Lower leg skin (tissue), 4 donors: ENCODE results near the gene FBXW9. TPM values are rescaled to one million over a fixed set of nuclear protein-coding genes. Genes with fewer than 3 reads are reported as not detected.

ENCODE experiments used
- DNase-seq, 2 donors: peaks; one replicate each; pipeline ENCODE4 v3.0.0-alpha.2; 2019; ENCODE audit warnings: low spot score in 2 of 2
- H3K4me3 ChIP-seq: fragments of 200-600 bp; sonication (generic); 2 replicates; pipeline ENCODE4 v1.5.1; 2017; ENCODE audit warnings: mild to moderate bottlenecking, low read depth; ENCODE audit not compliant: poor library complexity, severe bottlenecking
- POLR2A ChIP-seq, 2 donors: fragments of 450-650 bp; IDR thresholded peaks; one replicate each; pipeline ENCODE4 v1.6.1; 2016 to 2017; ENCODE audit warnings: antibody characterized with exemption in 2 of 2, mild to moderate bottlenecking in 1 of 2, moderate library complexity in 1 of 2
- WGBS, 2 donors: methylation state at CpG; one replicate each; pipeline ENCODE4 v1.1.5; 2018; 5-methylcytosine and 5-hydroxymethylcytosine counted together
- intact Hi-C: fragments of 100-400 bp; cut with DNase I; formaldehyde crosslinking; loops from one replicate; pipeline ENCODE4 v1.15.0; 2023; ENCODE audit warnings: low total_unique reads
- total RNA-seq, 4 donors: library from RNA; depleted of rRNA; stranded (reverse); fragments of >200 nt; gene quantifications; one replicate each; pipeline ENCODE4 v1.1.0, GENCODE V29; 2016
- TF ChIP-seq, protein P1 (sequence below), 3 donors: fragments of 450-650 bp; IDR thresholded peaks; one replicate each; pipeline ENCODE4 v1.5.1; 2016; ENCODE audit warnings: antibody characterized with exemption in 3 of 3, mild to moderate bottlenecking in 3 of 3, moderate library complexity in 2 of 3

The FBXW9 gene
- total RNA-seq, 4 donors from 2014 or later, result 7.2 to 21.4 (median 13.1) TPM

GRCh38 chr19:12642506-12642905 lies 53.9 kb downstream of the FBXW9 start:
- TF ChIP-seq, protein P1, sequence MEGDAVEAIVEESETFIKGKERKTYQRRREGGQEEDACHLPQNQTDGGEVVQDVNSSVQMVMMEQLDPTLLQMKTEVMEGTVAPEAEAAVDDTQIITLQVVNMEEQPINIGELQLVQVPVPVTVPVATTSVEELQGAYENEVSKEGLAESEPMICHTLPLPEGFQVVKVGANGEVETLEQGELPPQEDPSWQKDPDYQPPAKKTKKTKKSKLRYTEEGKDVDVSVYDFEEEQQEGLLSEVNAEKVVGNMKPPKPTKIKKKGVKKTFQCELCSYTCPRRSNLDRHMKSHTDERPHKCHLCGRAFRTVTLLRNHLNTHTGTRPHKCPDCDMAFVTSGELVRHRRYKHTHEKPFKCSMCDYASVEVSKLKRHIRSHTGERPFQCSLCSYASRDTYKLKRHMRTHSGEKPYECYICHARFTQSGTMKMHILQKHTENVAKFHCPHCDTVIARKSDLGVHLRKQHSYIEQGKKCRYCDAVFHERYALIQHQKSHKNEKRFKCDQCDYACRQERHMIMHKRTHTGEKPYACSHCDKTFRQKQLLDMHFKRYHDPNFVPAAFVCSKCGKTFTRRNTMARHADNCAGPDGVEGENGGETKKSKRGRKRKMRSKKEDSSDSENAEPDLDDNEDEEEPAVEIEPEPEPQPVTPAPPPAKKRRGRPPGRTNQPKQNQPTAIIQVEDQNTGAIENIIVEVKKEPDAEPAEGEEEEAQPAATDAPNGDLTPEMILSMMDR (IDR thresholded peaks at IDR 0.05), result no peak
- no peak for TF ChIP-seq POLR2A (IDR thresholded peaks at IDR 0.05)
- no peak for DNase-seq
- intact Hi-C loops, result no loop called here
- 87 to 91% methylated on average over 26 of the region's 26 CpGs for WGBS, 2 donors
- no peak overlapping the region for H3K4me3 ChIP-seq

DNA sequence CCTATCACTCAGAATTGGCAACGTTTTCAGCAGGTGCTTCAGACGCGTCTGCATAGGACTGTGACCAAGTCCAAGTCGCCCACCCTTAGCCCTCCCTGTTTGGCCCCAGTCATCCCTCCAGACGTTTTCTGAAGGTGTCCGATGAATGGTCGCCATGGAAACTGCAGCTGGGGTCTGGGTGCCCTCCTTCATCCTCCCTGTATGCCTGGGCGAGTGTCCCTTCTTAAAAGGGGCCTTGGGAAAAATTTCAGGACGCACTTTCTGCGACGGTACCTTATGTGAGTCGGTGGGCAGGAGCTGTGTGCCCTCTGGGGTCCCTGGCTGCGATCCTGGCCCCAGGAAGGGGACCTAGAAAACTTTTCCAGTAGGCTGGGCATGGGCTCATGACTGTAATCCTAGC lies 55.0 kb downstream of the FBXW9 start:
- no peak for TF ChIP-seq POLR2A (IDR thresholded peaks at IDR 0.05)
- TF ChIP-seq, protein P1 (IDR thresholded peaks at IDR 0.05), result no peak
- intact Hi-C loops, result no loop called here
- no peak overlapping the region for H3K4me3 ChIP-seq
- no peak for DNase-seq
- WGBS, 2 donors, result 75 to 76% methylated on average over 13 of the region's 13 CpGs

DNA sequence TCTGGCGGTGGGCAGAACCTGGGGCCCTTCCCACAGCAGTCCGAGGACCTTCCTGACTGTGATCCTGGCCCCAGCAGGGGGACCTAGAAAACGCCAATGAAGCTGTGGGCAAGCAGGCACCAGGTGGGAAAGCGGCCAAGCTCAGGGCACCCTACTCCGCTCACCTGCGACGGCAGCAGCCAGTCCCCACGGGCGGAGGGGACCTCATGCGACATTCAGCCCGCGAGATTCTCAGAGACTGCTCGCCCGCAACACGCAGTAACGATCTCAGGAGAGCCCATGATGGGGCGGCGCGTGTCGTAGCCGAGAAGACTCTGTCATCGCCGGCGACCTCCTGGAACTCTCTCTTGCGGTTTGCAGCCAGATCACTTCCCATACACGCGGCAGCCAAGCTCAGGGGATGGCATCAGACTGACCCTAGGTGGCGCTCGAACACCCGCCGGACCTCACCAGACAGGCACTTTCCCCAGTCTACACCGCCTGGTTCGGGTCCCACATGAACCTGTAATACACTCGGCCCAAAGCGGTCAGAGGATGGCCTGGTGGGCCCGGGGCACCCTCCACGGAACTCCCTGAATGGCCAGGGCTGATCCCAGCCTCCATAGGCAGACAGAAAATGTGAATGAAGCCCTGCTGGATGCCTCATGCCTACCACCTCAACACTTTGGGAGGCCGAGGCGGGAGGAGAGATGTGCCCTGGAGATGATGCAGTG lies 56.4 kb downstream of the FBXW9 start:
- intact Hi-C loops, result no loop called here
- H3K4me3 ChIP-seq, result no peak overlapping the region
- WGBS, 2 donors, result 11 to 16% methylated on average over 22 to 25 of the region's 39 CpGs
- DNase-seq, result peak; percentile 69 to 95
- TF ChIP-seq, protein P1 (IDR thresholded peaks at IDR 0.05), result peak in 1 of 3 donors; percentile 15
- no peak for TF ChIP-seq POLR2A (IDR thresholded peaks at IDR 0.05)

Other genes starting within 250 kb of the FBXW9 start
- 1 to 10 TPM; 1.7 to 3.1 (median 2.8) TPM for gene ZNF709, start 211.8 kb downstream of the FBXW9 start, total RNA-seq
- 10 to 100 TPM in 1 of 4 donors, 1 to 10 TPM in 3; 6.9 to 10.1 (median 8.8) TPM for gene ZNF564, start 145.1 kb downstream of the FBXW9 start, total RNA-seq
- 1 to 10 TPM; 5.0 to 7.3 (median 6.7) TPM for gene ZNF490, start 85.8 kb downstream of the FBXW9 start, total RNA-seq
- 10 to 100 TPM; 18.6 to 31.1 (median 22.5) TPM for gene ZNF791, start 85.7 kb downstream of the FBXW9 start, total RNA-seq
- gene MAN2B1, start 29.9 kb downstream of the FBXW9 start, total RNA-seq, result 10 to 100 TPM; 52.8 to 83.0 (median 74.9) TPM
- gene WDR83, start 29.8 kb downstream of the FBXW9 start, total RNA-seq, result 10 to 100 TPM; 15.3 to 23.7 (median 19.3) TPM
- gene DHPS, start 14.8 kb downstream of the FBXW9 start, total RNA-seq, result 100 to 1,000 TPM; 101 to 218 (median 159) TPM
- gene GNG14, start 8.6 kb downstream of the FBXW9 start, total RNA-seq, result not detected
- 100 to 1,000 TPM in 1 of 4 donors, 10 to 100 TPM in 3; 58.3 to 160 (median 89.9) TPM for gene TNPO2, start 27.3 kb upstream of the FBXW9 start, total RNA-seq
- 100 to 1,000 TPM; 358 to 439 (median 390) TPM for gene TRIR, start 38.1 kb upstream of the FBXW9 start, total RNA-seq
- 10 to 100 TPM; 43.2 to 63.2 (median 53.4) TPM for gene GET3, start 40.9 kb upstream of the FBXW9 start, total RNA-seq
- gene BEST2, start 55.2 kb upstream of the FBXW9 start, total RNA-seq, result 100 to 1,000 TPM in 2 of 4 donors, 10 to 100 TPM in 2; 58.3 to 116 (median 85.5) TPM
- gene HOOK2, start 78.9 kb upstream of the FBXW9 start, total RNA-seq, result 100 to 1,000 TPM in 1 of 4 donors, 10 to 100 TPM in 3; 49.9 to 122 (median 65.8) TPM
- gene JUNB, start 94.9 kb upstream of the FBXW9 start, total RNA-seq, result 1,000 to 10,000 TPM in 1 of 4 donors, 100 to 1,000 TPM in 3; 608 to 1,091 (median 870) TPM
- gene PRDX2, start 105.2 kb upstream of the FBXW9 start, total RNA-seq, result 100 to 1,000 TPM; 266 to 459 (median 327) TPM
- 1 to 10 TPM in 1 of 4 donors, not detected in 3; 1.6 TPM for gene THSD8, start 105.4 kb upstream of the FBXW9 start, total RNA-seq
- gene RNASEH2A, start 110.0 kb upstream of the FBXW9 start, total RNA-seq, result 1 to 10 TPM; 3.3 to 7.8 (median 5.9) TPM
- gene RTBDN, start 137.9 kb upstream of the FBXW9 start, total RNA-seq, result not detected
- 10 to 100 TPM in 2 of 4 donors, 1 to 10 TPM in 2; 5.9 to 20.8 (median 10.3) TPM for gene MAST1, start 141.9 kb upstream of the FBXW9 start, total RNA-seq
- gene DNASE2, start 184.8 kb upstream of the FBXW9 start, total RNA-seq, result 10 to 100 TPM; 31.8 to 50.6 (median 36.6) TPM
- gene KLF1, start 190.6 kb upstream of the FBXW9 start, total RNA-seq, result under 1 TPM in 1 of 4 donors, not detected in 3; 0.13 TPM
- gene GCDH, start 194.5 kb upstream of the FBXW9 start, total RNA-seq, result 10 to 100 TPM; 19.2 to 39.5 (median 24.6) TPM
- under 1 TPM in 1 of 4 donors, not detected in 3; 0.26 TPM for gene SYCE2, start 222.7 kb upstream of the FBXW9 start, total RNA-seq
- gene FARSA, start 237.1 kb upstream of the FBXW9 start, total RNA-seq, result 10 to 100 TPM; 45.9 to 71.4 (median 55.9) TPM
- gene CALR, start 242.0 kb upstream of the FBXW9 start, total RNA-seq, result 100 to 1,000 TPM; 171 to 350 (median 229) TPM
- gene RAD23A, start 249.2 kb upstream of the FBXW9 start, total RNA-seq, result 100 to 1,000 TPM; 101 to 128 (median 105) TPM